ENCODE data around the gene CDK5RAP3.
"Not testable (repeated sequence)": the region's sequence is repeated elsewhere in the genome, so short reads cannot be mapped to it uniquely, and the experiment has no call there.

CDK5RAP3 gene

GRCh38 chr17:47973541-47973940 lies 2.6 kb downstream of the CDK5RAP3 start:
- DNase-seq (ENCODE audit: low read depth in 1 of 2, low spot score in 1 of 2) = no peak

GRCh38 chr17:47975189-47975822 lies 4.4 kb downstream of the CDK5RAP3 start:
- no peak for DNase-seq (ENCODE audit: low read depth in 1 of 2, low spot score in 1 of 2)

GRCh38 chr17:47975823-47976205 lies 4.9 kb downstream of the CDK5RAP3 start:
- DNase-seq (ENCODE audit: low read depth in 1 of 2, low spot score in 1 of 2) = no peak

- DNase-seq (ENCODE audit: low read depth in 1 of 2, low spot score in 1 of 2) = peak in 1 of 2 donors; percentile 14
These were observed 7.4 kb downstream of the CDK5RAP3 start for GRCh38 chr17:47978324-47978723.

- DNase-seq (ENCODE audit: low read depth in 1 of 2, low spot score in 1 of 2) = no peak
These were observed 9.6 kb downstream of the CDK5RAP3 start for GRCh38 chr17:47980541-47980940.

- DNase-seq (ENCODE audit: low read depth in 1 of 2, low spot score in 1 of 2) = no peak
These were observed 10.5 kb downstream of the CDK5RAP3 start for GRCh38 chr17:47981462-47981861.

GRCh38 chr17:47982091-47982617 lies 11.2 kb downstream of the CDK5RAP3 start:
- no peak for DNase-seq (ENCODE audit: low read depth in 1 of 2, low spot score in 1 of 2)

GRCh38 chr17:47982645-47983390 lies 11.9 kb downstream of the CDK5RAP3 start:
- DNase-seq (ENCODE audit: low read depth in 1 of 2, low spot score in 1 of 2) = no peak

- no peak for DNase-seq (ENCODE audit: low read depth in 1 of 2, low spot score in 1 of 2)
These were observed 12.7 kb downstream of the CDK5RAP3 start for GRCh38 chr17:47983492-47984223.

- DNase-seq (ENCODE audit: low read depth in 1 of 2, low spot score in 1 of 2) = no peak
These were observed 15.6 kb downstream of the CDK5RAP3 start for GRCh38 chr17:47986520-47986919.

- DNase-seq (ENCODE audit: low read depth in 1 of 2, low spot score in 1 of 2) = no peak
These were observed 16.4 kb downstream of the CDK5RAP3 start for GRCh38 chr17:47987240-47987835.

- DNase-seq (ENCODE audit: low read depth in 1 of 2, low spot score in 1 of 2) = not testable (repeated sequence)
These were observed 17.5 kb downstream of the CDK5RAP3 start for GRCh38 chr17:47988445-47988844.

- DNase-seq (ENCODE audit: low read depth in 1 of 2, low spot score in 1 of 2) = no peak
These were observed 18.2 kb downstream of the CDK5RAP3 start for GRCh38 chr17:47989159-47989558.

- no peak for DNase-seq (ENCODE audit: low read depth in 1 of 2, low spot score in 1 of 2)
These were observed 18.8 kb downstream of the CDK5RAP3 start for GRCh38 chr17:47989700-47990099.

- DNase-seq (ENCODE audit: low read depth in 1 of 2, low spot score in 1 of 2) = no peak
These were observed 20.2 kb downstream of the CDK5RAP3 start for GRCh38 chr17:47990962-47991731.

- no peak for DNase-seq (ENCODE audit: low read depth in 1 of 2, low spot score in 1 of 2)
These were observed 21.3 kb downstream of the CDK5RAP3 start for GRCh38 chr17:47992216-47992615.

- DNase-seq (ENCODE audit: low read depth in 1 of 2, low spot score in 1 of 2) = no peak
These were observed 22.2 kb downstream of the CDK5RAP3 start for GRCh38 chr17:47993031-47993564.

- DNase-seq (ENCODE audit: low read depth in 1 of 2, low spot score in 1 of 2) = no peak
These were observed 23.1 kb downstream of the CDK5RAP3 start for GRCh38 chr17:47993964-47994363.

- DNase-seq (ENCODE audit: low read depth in 1 of 2, low spot score in 1 of 2) = no peak
These were observed 23.8 kb downstream of the CDK5RAP3 start for GRCh38 chr17:47994724-47995123.

- no peak for DNase-seq (ENCODE audit: low read depth in 1 of 2, low spot score in 1 of 2)
These were observed 24.5 kb downstream of the CDK5RAP3 start for GRCh38 chr17:47995241-47995935.
